Pancreas (tissue), 10 donors: ENCODE results near the gene UHRF1. TPM values are rescaled to one million over a fixed set of nuclear protein-coding genes. Genes with fewer than 3 reads are reported as not detected.

Experiments
- ATAC-seq, 4 donors: fragments of 200-7000 bp; cut with Tn5 transposase; one replicate each; pipeline versions ENCODE4 v1.8.0 to v1.9.1; 2020; ENCODE audit warnings: mild to moderate bottlenecking in 4 of 4, moderate library complexity in 4 of 4
- DNase-seq, 6 donors: peaks; one replicate each; pipeline ENCODE4 v3.0.0-alpha.2; 2020
- FAIRE-seq: peaks from 2 replicates; lab custom pipeline; 2012; peaks lifted over from hg19 to GRCh38; lab: Jason Lieb, UNC
- H3K27ac ChIP-seq, 4 donors: fragments of 200-600 bp; sonication (generic); 1 replicate in 3 of 4; 2 replicates in 1 of 4; pipeline versions ENCODE4 v1.5.0 to v1.8.0; 2020
- H3K27me3 ChIP-seq, 4 donors: fragments of 200-600 bp; one replicate each; pipeline ENCODE4 v1.8.0; 2021
- H3K36me3 ChIP-seq, 3 donors: fragments of 200-600 bp; sonication (generic) in 1 of 3; one replicate each; pipeline versions ENCODE4 v1.5.0 to v1.8.0; 2020 to 2021
- H3K4me1 ChIP-seq, 3 donors: fragments of 200-600 bp; one replicate each; pipeline ENCODE4 v1.8.0; 2021
- H3K4me3 ChIP-seq, 4 donors: fragments of 200-600 bp; sonication (generic) in 2 of 4; one replicate each; pipeline versions ENCODE4 v1.5.0 to v1.8.0; 2020 to 2021
- H3K9me3 ChIP-seq, 4 donors: fragments of 200-600 bp; one replicate each; pipeline ENCODE4 v1.8.0; 2021
- CTCF ChIP-seq, 4 donors: fragments of 200-600 bp; sonication (generic) in 3 of 4; IDR thresholded peaks; one replicate each; pipeline versions ENCODE4 v1.5.0 to v1.8.0; 2021; ENCODE audit warnings: antibody characterized with exemption in 4 of 4
- WGBS, 2 donors: extraction: QIAGEN DNeasy Blood & Tissue Kit; methylation state at CpG; one replicate each; pipeline ENCODE4 v1.1.7; 2013; 5-methylcytosine and 5-hydroxymethylcytosine counted together
- intact Hi-C, 3 donors: fragments of 100-400 bp; cut with DNase I; formaldehyde crosslinking; loops; one replicate each; pipeline versions ENCODE4 v1.11.1 to v1.14.2; 2022
- polyA plus RNA-seq, 2 donors: library from polyadenylated mRNA; stranded (reverse); fragments of 200-250 nt; gene quantifications; one replicate each; pipeline ENCODE4 v1.2.3, GENCODE V29; 2013
- total RNA-seq, 6 donors: library from RNA; stranded (reverse); fragmentation: NEBNext Ultra II Directional in 4 of 6; extraction: Animal tissue kit (Norgen Biotek cat#: 25700) in 4 of 6; gene quantifications; one replicate each; pipeline versions ENCODE4 v1.2.1 to v1.2.4, GENCODE V29; 2021 to 2023
- donor health status: healthy with polysubstance abuse.
- donor health status: DM: no; HTN: no; CAD: no; lungs with moderate emphysema.
- donor health status: DM: no; HTN: no; CAD: no.
- donor health status: control.
- donor health status: control.
- donor health status: Bipolar disorder and iron deficiency.
- donor health status: DM: yes; HTN: yes; CAD: no.
- donor health status: DM: no; HTN: no; CAD: no.
- donor health status: DM: no; HTN: no; CAD: no.
- donor health status: DM: yes; HTN: yes; CAD: no.

The UHRF1 gene
- total RNA-seq (1 to 10 TPM in 3 of 6 donors, under 1 TPM in 3; 0.28 to 1.7 (median 0.96) TPM), polyA plus RNA-seq (under 1 TPM; 0.45 to 0.84 TPM)

- DNase-seq (peak in 2 of 6 donors; percentile 15 to 53), FAIRE-seq (no peak), ATAC-seq (peak in 2 of 4 donors; percentile 3 to 39)
- no peaks in the 10 kb centered on the region for H3K27me3 ChIP-seq
- intact Hi-C loops, result no loop called here
- peaks cover 0 to 11% (median 9%) of the 10 kb centered on the region in 3 donors for H3K4me1 ChIP-seq
- TF ChIP-seq CTCF (IDR thresholded peaks at IDR 0.05), result no peak
- no peak within 1 kb of the TSS for H3K27ac ChIP-seq
- no peaks in the 10 kb centered on the region for H3K36me3 ChIP-seq
- WGBS, 2 donors, result 2 to 3% methylated on average over 55 to 88 of the region's 89 CpGs
- H3K9me3 ChIP-seq, result no peaks in the 10 kb centered on the region
- H3K4me3 ChIP-seq, result peak within 1 kb of the TSS; percentile 44 to 72 (median 53)
Observed at GRCh38 chr19:4909156-4909896, at the start of gene UHRF1. UHRF1 (plus strand) TSS chr19:4909501; CDS start chr19:4910886, 1,385 bp downstream.

GRCh38 chr19:4859697-4860096 lies 49.6 kb upstream of the UHRF1 start:
- no peaks in the 10 kb centered on the region for H3K9me3 ChIP-seq
- TF ChIP-seq CTCF (IDR thresholded peaks at IDR 0.05), result no peak
- peaks cover 0 to 5% (median 0%) of the 10 kb centered on the region in 3 donors for H3K4me1 ChIP-seq
- no peak for ATAC-seq
- WGBS, 2 donors, result 96 to 98% methylated on average over 11 of the region's 11 CpGs
- intact Hi-C loops, result loop anchor here in 1 of 3 donors (10.0 kb wide), 1 partner anchor 55 kb away; no protein-coding TSS in a partner anchor
- peak in 1 of 6 donors; percentile 66 for DNase-seq
- no peak overlapping the region for H3K27ac ChIP-seq
- no peaks in the 10 kb centered on the region for H3K27me3 ChIP-seq
- FAIRE-seq, result no peak
- no peak overlapping the region for H3K4me3 ChIP-seq
- H3K36me3 ChIP-seq, result peaks cover 0 to 21% (median 6%) of the 10 kb centered on the region in 3 donors

- Histone ChIP-seq H3K4me3 (no peak overlapping the region), H3K4me1 (peaks cover 0 to 5% (median 0%) of the 10 kb centered on the region in 3 donors), H3K27ac (no peak overlapping the region), H3K36me3 (peaks cover 0 to 21% (median 6%) of the 10 kb centered on the region in 3 donors), H3K9me3 (no peaks in the 10 kb centered on the region), H3K27me3 (no peaks in the 10 kb centered on the region)
- ATAC-seq (peak; percentile 33 to 86 (median 62)), DNase-seq (peak in 5 of 6 donors; percentile 18 to 75 (median 51)), FAIRE-seq (no peak)
- TF ChIP-seq CTCF (IDR thresholded peaks at IDR 0.05), result no peak
- intact Hi-C loops, result no loop called here
- 17 to 21% methylated on average over 10 of the region's 10 CpGs for WGBS, 2 donors
Observed at GRCh38 chr19:4861147-4861546, 48.2 kb upstream of the UHRF1 start.

GRCh38 chr19:4866595-4867424 lies 42.5 kb upstream of the UHRF1 start:
- Histone ChIP-seq H3K4me1 (peaks cover 0 to 4% (median 0%) of the 10 kb centered on the region in 3 donors), H3K27me3 (no peaks in the 10 kb centered on the region), H3K4me3 (peak overlapping the region; percentile 44 to 87 (median 66)), H3K36me3 (no peaks in the 10 kb centered on the region), H3K9me3 (no peaks in the 10 kb centered on the region), H3K27ac (peak overlapping the region; percentile 35 to 82 (median 60))
- ATAC-seq, result peak in 3 of 4 donors; percentile 36 to 39 (median 37)
- no peak for FAIRE-seq
- peak; percentile 41 to 78 (median 70) for DNase-seq
- no peak for TF ChIP-seq CTCF (IDR thresholded peaks at IDR 0.05)
- intact Hi-C loops, result no loop called here
- 3 to 4% methylated on average over 22 of the region's 22 CpGs for WGBS, 2 donors
